ENCODE measurements around the gene CBX4.

DNA sequence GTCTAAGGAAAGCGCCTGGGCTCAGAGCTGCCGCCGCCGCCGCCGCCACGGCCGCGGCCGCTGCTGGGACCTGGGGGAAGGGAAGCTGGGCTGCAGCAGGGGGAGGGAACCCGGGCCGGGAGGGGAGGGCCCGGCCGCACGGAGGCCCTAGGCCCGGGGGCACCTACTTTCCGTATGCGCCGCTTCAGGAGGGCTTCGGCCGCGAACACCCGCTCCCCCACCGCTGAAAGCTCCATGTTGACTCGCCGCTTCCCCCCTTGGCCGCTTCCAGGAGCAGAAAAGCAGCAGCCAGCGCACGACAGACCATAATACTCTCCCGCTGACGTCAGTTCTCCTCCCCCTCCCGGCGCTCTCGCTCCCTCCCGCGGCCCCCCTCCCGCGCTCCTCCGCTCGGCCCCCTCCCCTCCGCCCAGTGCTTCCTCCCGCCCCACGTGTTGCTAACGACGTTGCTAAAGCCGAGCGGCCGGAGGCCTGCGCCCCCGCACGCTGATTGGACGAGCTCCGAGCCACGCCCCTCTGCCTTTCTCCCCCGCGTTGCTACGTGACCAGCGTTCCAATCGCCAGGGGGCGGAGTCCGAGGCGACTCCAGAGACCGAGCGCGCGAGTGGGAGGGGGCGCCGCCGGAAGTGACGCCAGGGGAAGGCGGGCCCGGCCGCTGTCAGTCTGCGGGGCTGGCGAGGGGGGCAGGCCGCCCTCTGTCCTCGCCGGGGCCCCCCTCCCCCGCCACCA is 42.3 kb downstream of the CBX4 start, which contains the start of gene CBX8:
- TF ChIP-seq POLR2A (IDR thresholded peaks at IDR 0.05) = no peak
- TF ChIP-seq, protein P1, sequence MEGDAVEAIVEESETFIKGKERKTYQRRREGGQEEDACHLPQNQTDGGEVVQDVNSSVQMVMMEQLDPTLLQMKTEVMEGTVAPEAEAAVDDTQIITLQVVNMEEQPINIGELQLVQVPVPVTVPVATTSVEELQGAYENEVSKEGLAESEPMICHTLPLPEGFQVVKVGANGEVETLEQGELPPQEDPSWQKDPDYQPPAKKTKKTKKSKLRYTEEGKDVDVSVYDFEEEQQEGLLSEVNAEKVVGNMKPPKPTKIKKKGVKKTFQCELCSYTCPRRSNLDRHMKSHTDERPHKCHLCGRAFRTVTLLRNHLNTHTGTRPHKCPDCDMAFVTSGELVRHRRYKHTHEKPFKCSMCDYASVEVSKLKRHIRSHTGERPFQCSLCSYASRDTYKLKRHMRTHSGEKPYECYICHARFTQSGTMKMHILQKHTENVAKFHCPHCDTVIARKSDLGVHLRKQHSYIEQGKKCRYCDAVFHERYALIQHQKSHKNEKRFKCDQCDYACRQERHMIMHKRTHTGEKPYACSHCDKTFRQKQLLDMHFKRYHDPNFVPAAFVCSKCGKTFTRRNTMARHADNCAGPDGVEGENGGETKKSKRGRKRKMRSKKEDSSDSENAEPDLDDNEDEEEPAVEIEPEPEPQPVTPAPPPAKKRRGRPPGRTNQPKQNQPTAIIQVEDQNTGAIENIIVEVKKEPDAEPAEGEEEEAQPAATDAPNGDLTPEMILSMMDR (IDR thresholded peaks at IDR 0.05) = peak in 1 of 3 experiments; percentile 31
